IMR-90 (cell line): ENCODE data around the gene DNAJB12. TPM values are rescaled to one million over a fixed set of nuclear protein-coding genes. Genes with fewer than 3 reads are reported as not detected.
A peak's percentile ranks its signal among the peaks of the same experiment; 100 is the strongest.

Experiments
- ATAC-seq: fragments of 200-7000 bp; cut with Tn5 transposase; 2 replicates; pipeline ENCODE4 v1.9.1; 2020; ENCODE audit warnings: low read depth, mild to moderate bottlenecking, moderate library complexity
- BruUV-seq: library from RNA; stranded (reverse); fragments of 400-500 nt; replicated peaks from 2 replicates; lab custom pipeline; 2021; lab: Mats Ljungman, UMichigan
- CTCF ChIA-PET: fragments of 300-600 bp; formaldehyde crosslinking; extraction: SDS; loops from one replicate; lab custom pipeline; 2021; ENCODE audit warnings: antibody characterized with exemption; lab: Yijun Ruan, JAX
- POLR2A ChIA-PET: fragments of 300-600 bp; sonication (Branson Sonifier 250); formaldehyde crosslinking; loops from one replicate; lab custom pipeline; 2022; ENCODE audit warnings: antibody characterized with exemption; ENCODE audit not compliant: unreplicated experiment; lab: Charles Lee
- DNase-seq: peaks from one replicate; pipeline ENCODE4 v3.0.0; 2013
- H2AFZ ChIP-seq: replicated peaks from 2 replicates; pipeline ENCODE3; 2013; ENCODE audit warnings: low read length, mild to moderate bottlenecking; ENCODE audit not compliant: poor library complexity
- H2AK5ac ChIP-seq: 2 replicates; pipeline ENCODE4 v1.6.1; 2013; ENCODE audit warnings: low read depth, low read length, inconsistent platforms
- H2AK9ac ChIP-seq: replicated peaks from 2 replicates; pipeline ENCODE3; 2013; ENCODE audit warnings: mild to moderate bottlenecking, low read depth, low read length, moderate library complexity; ENCODE audit not compliant: poor library complexity
- H2BK120ac ChIP-seq: 2 replicates; pipeline ENCODE4 v1.6.1; 2013; ENCODE audit warnings: low read depth, low read length, inconsistent platforms
- H2BK15ac ChIP-seq: 3 replicates; pipeline ENCODE4 v1.6.1; 2013; ENCODE audit warnings: low read depth, low read length, inconsistent platforms
- H2BK20ac ChIP-seq: 2 replicates; pipeline ENCODE4 v1.6.1; 2013; ENCODE audit warnings: low read depth, mild to moderate bottlenecking, inconsistent platforms, low read length, moderate library complexity
- H2BK5ac ChIP-seq: 2 replicates; pipeline ENCODE4 v1.6.1; 2013; ENCODE audit warnings: mild to moderate bottlenecking, low read depth, low read length, inconsistent platforms; ENCODE audit not compliant: poor library complexity, severe bottlenecking
- H3K14ac ChIP-seq: replicated peaks from 2 replicates; pipeline ENCODE4 v1.6.1; 2013; ENCODE audit warnings: low read depth, low read length, inconsistent platforms
- H3K18ac ChIP-seq: 2 replicates; pipeline ENCODE4 v1.6.1; 2013; ENCODE audit warnings: low read depth, low read length, control low read depth
- H3K23ac ChIP-seq: 2 replicates; pipeline ENCODE4 v1.6.1; 2013; ENCODE audit warnings: low read depth, low read length, inconsistent platforms
- H3K27ac ChIP-seq: 2 replicates; pipeline ENCODE4 v1.5.1; 2013; ENCODE audit warnings: mild to moderate bottlenecking, control low read depth, low read length; ENCODE audit not compliant: insufficient read depth
- H3K27me3 ChIP-seq: 2 replicates; pipeline ENCODE4 v1.6.1; 2013; ENCODE audit warnings: low read length; ENCODE audit not compliant: control insufficient read depth, insufficient read depth
- H3K36me3 ChIP-seq: 2 replicates; pipeline ENCODE4 v1.6.1; 2013; ENCODE audit warnings: low read length, mixed read lengths; ENCODE audit not compliant: control insufficient read depth, insufficient read depth
- H3K4ac ChIP-seq: 2 replicates; pipeline ENCODE4 v1.6.1; 2013; ENCODE audit warnings: low read depth, low read length, inconsistent platforms
- H3K4me1 ChIP-seq: 2 replicates; pipeline ENCODE4 v1.6.1; 2013; ENCODE audit warnings: low read length, mixed read lengths; ENCODE audit not compliant: control insufficient read depth, insufficient read depth
- H3K4me2 ChIP-seq: 2 replicates; pipeline ENCODE4 v1.6.1; 2013; ENCODE audit warnings: low read depth, mild to moderate bottlenecking, control low read depth, low read length, moderate library complexity
- H3K4me3 ChIP-seq: 2 replicates; pipeline ENCODE4 v1.5.1; 2013; ENCODE audit warnings: low read depth, mild to moderate bottlenecking, control low read depth, low read length, moderate library complexity; ENCODE audit not compliant: insufficient read depth
- H3K56ac ChIP-seq: 2 replicates; pipeline ENCODE4 v1.6.1; 2013; ENCODE audit warnings: low read length, inconsistent platforms; ENCODE audit not compliant: insufficient read depth; ENCODE audit errors: extremely low read depth
- H3K79me1 ChIP-seq, 2 experiments: 2 replicates each; pipeline ENCODE4 v1.6.1; 2013; ENCODE audit warnings: low read length in 2 of 2, inconsistent platforms in 1 of 2, low read depth in 1 of 2
- H3K9ac ChIP-seq: 2 replicates; pipeline ENCODE4 v1.6.1; 2013; ENCODE audit warnings: low read depth, low read length, control low read depth
- H3K9me1 ChIP-seq: 2 replicates; pipeline ENCODE4 v1.6.1; 2013; ENCODE audit warnings: low read length, inconsistent platforms; ENCODE audit not compliant: insufficient read depth
- H3K9me3 ChIP-seq: 2 replicates; pipeline ENCODE4 v1.6.1; 2013; ENCODE audit warnings: low read length; ENCODE audit not compliant: control insufficient read depth, insufficient read depth
- H4K20me1 ChIP-seq: 2 replicates; pipeline ENCODE4 v1.6.1; 2013; ENCODE audit warnings: low read length, inconsistent platforms; ENCODE audit not compliant: insufficient read depth
- H4K5ac ChIP-seq: 2 replicates; pipeline ENCODE4 v1.6.1; 2013; ENCODE audit warnings: mild to moderate bottlenecking, low read depth, low read length, control low read depth
- H4K8ac ChIP-seq, 2 experiments: 2 replicates each; pipeline ENCODE4 v1.6.1; 2013; ENCODE audit warnings: low read depth in 2 of 2, low read length in 2 of 2, control low read depth in 1 of 2, inconsistent platforms in 1 of 2
- H4K91ac ChIP-seq: 2 replicates; pipeline ENCODE4 v1.6.1; 2013; ENCODE audit warnings: low read depth, low read length, inconsistent platforms; ENCODE audit not compliant: insufficient read depth
- MAZ ChIP-seq: IDR thresholded peaks from 2 replicates; pipeline ENCODE4 v1.6.1; 2012; ENCODE audit warnings: low read depth, mild to moderate bottlenecking, low read length, improper control_type of control experiment, moderate library complexity, borderline replicate concordance
- MXI1 ChIP-seq: IDR thresholded peaks from 2 replicates; pipeline ENCODE4 v1.6.1; 2012; ENCODE audit warnings: low read depth, mild to moderate bottlenecking, low read length, moderate library complexity, borderline replicate concordance
- RAD21 ChIP-seq: IDR thresholded peaks from 2 replicates; pipeline ENCODE4 v1.6.1; 2012; ENCODE audit warnings: low read length, improper control_type of control experiment
- SMC3 ChIP-seq: fragments of 150-350 bp; IDR thresholded peaks from 2 replicates; pipeline ENCODE4 v1.6.1; 2016; ENCODE audit warnings: low read depth, mild to moderate bottlenecking, antibody characterized with exemption, low read length, moderate library complexity
- WGBS, 2 experiments: methylation state at CpG; one replicate each; pipeline versions ENCODE4 v1.1.5 to v1.1.7; 2013; ENCODE audit warnings: missing lambda C conversion rate in 2 of 2; ENCODE audit not compliant: insufficient read length in 1 of 2; ENCODE audit errors: extremely low coverage in 2 of 2; 5-methylcytosine and 5-hydroxymethylcytosine counted together
- dilution Hi-C: fragments of 300-500 bp; cut with HindIII; formaldehyde crosslinking; loops from one replicate; pipeline ENCODE4 v1.14.3; 2018; ENCODE audit warnings: low sequenced_read_pairs; ENCODE audit not compliant: unreplicated experiment
- in situ Hi-C: fragments of 300-500 bp; cut with MboI; formaldehyde crosslinking; loops from 3 replicates; pipeline ENCODE4 v1.14.3; 2019; ENCODE audit warnings: low sequenced_read_pairs, inconsistent platforms, mixed read lengths
- intact Hi-C: fragments of 100-400 bp; cut with micrococcal nuclease; formaldehyde crosslinking; loops from 2 replicates; pipeline ENCODE4 v1.10.0; 2022
- polyA plus RNA-seq, 3 experiments: library from polyadenylated mRNA; depleted of rRNA; stranded (reverse); fragments of >200 nt; gene quantifications; 2 replicates each; pipeline ENCODE4 v1.2.3, GENCODE V29; 2012; ENCODE audit warnings: low replicate concordance in 1 of 3
- total RNA-seq: library from RNA; depleted of rRNA; stranded (reverse); fragments of >200 nt; gene quantifications from 2 replicates; pipeline ENCODE4 v1.2.3, GENCODE V29; 2012
- TF ChIP-seq, protein P1 (sequence below): conservative IDR thresholded peaks from 2 replicates; pipeline ENCODE4 v1.5.1; 2012; ENCODE audit warnings: mild to moderate bottlenecking, low read depth, low read length, improper control_type of control experiment

Gene DNAJB12
- total and polyA plus RNA-seq, 2 of the 4 experiments (the other 2 are of a cell fraction): 18.3 to 24.0 TPM

DNA sequence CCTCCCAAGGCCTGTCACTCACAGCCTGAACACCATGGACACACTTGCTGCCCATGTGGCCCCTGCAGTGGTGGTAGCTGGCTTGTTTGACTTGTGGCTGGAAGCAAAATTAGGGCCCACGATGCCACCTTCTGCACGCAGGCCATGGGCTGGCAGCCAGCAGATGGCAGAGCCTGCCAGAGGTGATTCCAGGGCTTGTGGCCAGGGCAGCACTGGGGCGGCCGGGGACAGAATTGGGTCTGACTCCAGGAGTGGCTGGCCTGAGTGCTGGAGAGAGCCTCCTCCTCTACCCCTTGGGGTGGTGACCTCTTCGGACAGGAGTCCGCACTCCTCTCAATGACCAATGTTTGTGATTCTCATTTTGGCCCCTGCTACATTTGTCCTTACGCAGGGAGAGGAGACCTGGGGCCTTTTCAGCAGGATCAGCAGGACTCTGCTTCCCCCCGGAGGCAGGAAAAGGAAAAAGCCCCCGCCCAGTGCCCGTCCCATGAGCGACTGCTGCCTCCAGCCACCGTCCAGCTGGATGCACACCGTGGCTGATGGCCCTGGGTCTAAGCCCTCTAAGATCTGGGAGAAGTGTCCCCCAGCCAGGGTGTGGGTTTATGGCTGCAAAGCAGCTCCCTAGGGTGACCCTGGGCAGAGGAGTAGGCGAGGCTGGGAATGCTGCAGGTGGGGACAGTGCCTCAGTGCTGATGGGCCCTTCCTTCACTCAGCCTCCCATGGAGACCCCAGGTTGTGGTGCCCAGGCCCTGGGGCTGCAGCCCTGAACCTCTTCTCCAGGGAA lies 26.5 kb downstream of the DNAJB12 start:
- no TSS peak for BruUV-seq
- dilution Hi-C loops: no loop called here
- Histone ChIP-seq H2BK5ac (no peak overlapping the region), H4K8ac (peak overlapping the region in 1 of 2 experiments; percentile 77; a peak in 2 of 4 replicates), H3K18ac (no peak overlapping the region; the same call in 1 of the 2 replicates), H3K14ac (0 out of 2 replicates have a peak overlapping the region, but pooled peaks have one; percentile 24), H4K5ac (peak overlapping the region; percentile 51), H3K56ac (no peak overlapping the region), H2AK5ac (peak overlapping the region; percentile 77), H3K4ac (peak overlapping the region; percentile 76), H3K4me2 (no peak overlapping the region), H3K4me3 (no peak overlapping the region), H3K9me3 (no peaks in the 10 kb centered on the region), H3K9ac (peak overlapping the region; percentile 25), H2AFZ (peak overlapping the region; percentile 76), H3K27me3 (no peaks in the 10 kb centered on the region), H3K9me1 (peaks cover 10% of the 10 kb centered on the region), H3K79me1 (no peaks in the 10 kb centered on the region), H2BK15ac (peak overlapping the region; percentile 93; the same call in 2 of the 3 replicates), H3K27ac (peak overlapping the region; percentile 9; the same call in 1 of the 2 replicates), H2BK20ac (peak overlapping the region; percentile 79; the same call in 1 of the 2 replicates), H3K23ac (no peak overlapping the region), H3K4me1 (peaks cover 21% of the 10 kb centered on the region), H4K20me1 (no peaks in the 10 kb centered on the region), H2BK120ac (peak overlapping the region; percentile 48; the same call in 1 of the 2 replicates), H4K91ac (peak overlapping the region; percentile 44; the same call in 1 of the 2 replicates), H3K36me3 (peaks cover under 1% of the 10 kb centered on the region; the same call in 1 of the 2 replicates), H2AK9ac (peak overlapping the region; percentile 86)
- ATAC-seq (peak; percentile 77), DNase-seq (peak; percentile 57)
- in situ Hi-C loops: loop anchor here (10.0 kb wide), 1 partner anchor 363 kb away; the partner anchor contains the start of gene CHST3
- WGBS, 2 experiments: 20% methylated on average over 1 of the region's 14 CpGs; no CpG with 5 or more reads in 1 of the 2 experiments
- intact Hi-C loops: loop anchor here (1.0 to 5.0 kb wide), 6 partner anchors 55 to 431 kb away; partner anchors contain the start of gene DDIT4
- POLR2A ChIA-PET: no interaction called here
- CTCF ChIA-PET: interaction anchor here (0.6 to 1.6 kb wide), 4 partner anchors 50 to 202 kb away, joined by 3 to 4 read pairs (median 3); no protein-coding TSS in a partner anchor
- no peak for TF ChIP-seq MXI1
- TF ChIP-seq, protein P1, sequence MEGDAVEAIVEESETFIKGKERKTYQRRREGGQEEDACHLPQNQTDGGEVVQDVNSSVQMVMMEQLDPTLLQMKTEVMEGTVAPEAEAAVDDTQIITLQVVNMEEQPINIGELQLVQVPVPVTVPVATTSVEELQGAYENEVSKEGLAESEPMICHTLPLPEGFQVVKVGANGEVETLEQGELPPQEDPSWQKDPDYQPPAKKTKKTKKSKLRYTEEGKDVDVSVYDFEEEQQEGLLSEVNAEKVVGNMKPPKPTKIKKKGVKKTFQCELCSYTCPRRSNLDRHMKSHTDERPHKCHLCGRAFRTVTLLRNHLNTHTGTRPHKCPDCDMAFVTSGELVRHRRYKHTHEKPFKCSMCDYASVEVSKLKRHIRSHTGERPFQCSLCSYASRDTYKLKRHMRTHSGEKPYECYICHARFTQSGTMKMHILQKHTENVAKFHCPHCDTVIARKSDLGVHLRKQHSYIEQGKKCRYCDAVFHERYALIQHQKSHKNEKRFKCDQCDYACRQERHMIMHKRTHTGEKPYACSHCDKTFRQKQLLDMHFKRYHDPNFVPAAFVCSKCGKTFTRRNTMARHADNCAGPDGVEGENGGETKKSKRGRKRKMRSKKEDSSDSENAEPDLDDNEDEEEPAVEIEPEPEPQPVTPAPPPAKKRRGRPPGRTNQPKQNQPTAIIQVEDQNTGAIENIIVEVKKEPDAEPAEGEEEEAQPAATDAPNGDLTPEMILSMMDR: peak; percentile 79
- TF ChIP-seq RAD21: peak; percentile 87
- peak; percentile 84 for TF ChIP-seq SMC3
- TF ChIP-seq MAZ: peak; percentile 25; the same call in 1 of the 2 replicates
